ENCODE measurements around the gene SNX24. TPM values are rescaled to one million over a fixed set of nuclear protein-coding genes. Genes with fewer than 3 reads are reported as not detected.
A peak's percentile ranks its signal among the peaks of the same experiment; 100 is the strongest.

SNX24 gene
- total and polyA plus RNA-seq, 4 donors = 6.3 to 10.1 (median 9.1) TPM

DNA sequence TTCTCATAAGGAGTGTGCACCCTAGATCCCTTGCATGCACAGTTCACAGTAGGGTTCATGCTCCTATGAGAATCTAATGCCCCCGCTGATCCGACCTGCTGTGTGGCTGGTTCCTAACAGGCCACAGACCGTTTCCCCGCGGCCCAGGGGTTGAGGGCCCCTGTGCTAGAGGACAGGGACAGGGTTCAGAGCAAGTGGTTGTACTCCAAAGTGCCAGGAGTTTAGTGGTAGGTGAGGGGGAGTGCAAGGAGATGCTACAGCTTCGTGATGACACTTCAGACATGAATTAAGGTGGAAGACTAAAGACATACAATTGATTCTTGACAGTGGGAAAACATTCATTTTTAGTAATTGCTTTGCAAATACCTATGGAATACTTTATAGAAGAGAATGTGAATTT lies 40.5 kb downstream of the SNX24 start:
- Histone ChIP-seq H3K36me3 (ENCODE audit: control insufficient read depth in 4 of 4, insufficient read depth in 3 of 4, low read depth in 1 of 4, low read length in 3 of 4) (no peaks in the 10 kb centered on the region), H3K9me3 (ENCODE audit: control insufficient read depth in 4 of 4, low read length in 3 of 4) (no peaks in the 10 kb centered on the region), H3K4me1 (ENCODE audit: control insufficient read depth in 4 of 4, insufficient read depth in 4 of 4, low read length in 3 of 4) (no peaks in the 10 kb centered on the region), H3K9ac (ENCODE audit: low read depth in 1 of 2, low read length in 2 of 2) (no peak overlapping the region), H3K27ac (ENCODE audit: low read depth in 1 of 2, low read length in 2 of 2) (no peak overlapping the region), H3K27me3 (ENCODE audit: control insufficient read depth in 4 of 4, insufficient read depth in 4 of 4, low read length in 3 of 4) (no peaks in the 10 kb centered on the region), H3K4me3 (ENCODE audit: low read depth in 1 of 3, low read length in 3 of 3) (no peak overlapping the region)
- 95% methylated on average over 6 of the region's 6 CpGs for WGBS
- TF ChIP-seq RAD21 (IDR thresholded peaks at IDR 0.05) = no peak
- TF ChIP-seq, protein P1, sequence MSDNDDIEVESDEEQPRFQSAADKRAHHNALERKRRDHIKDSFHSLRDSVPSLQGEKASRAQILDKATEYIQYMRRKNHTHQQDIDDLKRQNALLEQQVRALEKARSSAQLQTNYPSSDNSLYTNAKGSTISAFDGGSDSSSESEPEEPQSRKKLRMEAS (IDR thresholded peaks at IDR 0.05) = no peak
- DNase-seq (ENCODE audit: low spot score) = no peak

DNA sequence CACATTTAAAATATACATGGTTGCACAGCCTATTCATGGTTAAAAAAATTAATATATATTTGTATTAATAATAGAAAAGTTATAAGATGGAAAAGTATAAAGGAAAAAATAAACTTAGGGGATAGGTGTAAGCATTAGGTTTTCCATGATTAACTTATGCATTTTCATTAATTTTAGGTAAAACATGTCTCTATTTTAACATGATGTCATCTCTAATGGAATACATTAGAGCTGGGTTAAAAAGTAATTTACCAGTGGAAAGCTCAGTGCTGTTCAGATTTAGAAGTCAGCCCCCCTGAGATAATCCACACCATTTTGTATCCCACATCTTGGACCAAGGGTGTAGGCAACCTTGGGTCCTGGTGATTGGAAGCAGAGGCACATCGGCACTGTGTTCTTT lies 49.7 kb downstream of the SNX24 start:
- no peak overlapping the region for H3K27ac ChIP-seq (ENCODE audit: low read depth in 1 of 2, low read length in 2 of 2)
- no peaks in the 10 kb centered on the region for H3K36me3 ChIP-seq (ENCODE audit: control insufficient read depth in 4 of 4, insufficient read depth in 3 of 4, low read depth in 1 of 4, low read length in 3 of 4)
- peaks cover 0 to 2% (median 0%) of the 10 kb centered on the region in 4 donors for H3K4me1 ChIP-seq (ENCODE audit: control insufficient read depth in 4 of 4, insufficient read depth in 4 of 4, low read length in 3 of 4)
- TF ChIP-seq GABPA (IDR thresholded peaks at IDR 0.05 in 1 of 2, conservative IDR thresholded peaks at IDR 0.05 in 1 of 2) = no peak
- TF ChIP-seq RXRA (IDR thresholded peaks at IDR 0.05) = no peak
- TF ChIP-seq FOXA2 (IDR thresholded peaks at IDR 0.05) = no peak
- no peak for TF ChIP-seq YY1 (IDR thresholded peaks at IDR 0.05)
- no peak for TF ChIP-seq FOXA1 (IDR thresholded peaks at IDR 0.05)
- no peak for DNase-seq (ENCODE audit: low spot score)
- H3K4me3 ChIP-seq (ENCODE audit: low read depth in 1 of 3, low read length in 3 of 3) = no peak overlapping the region
- WGBS = 100% methylated on average over 1 of the region's 1 CpG
- no peak overlapping the region for H3K9ac ChIP-seq (ENCODE audit: low read depth in 1 of 2, low read length in 2 of 2)
- H3K27me3 ChIP-seq (ENCODE audit: control insufficient read depth in 4 of 4, insufficient read depth in 4 of 4, low read length in 3 of 4) = no peaks in the 10 kb centered on the region
- no peaks in the 10 kb centered on the region for H3K9me3 ChIP-seq (ENCODE audit: control insufficient read depth in 4 of 4, low read length in 3 of 4)

- no peak for TF ChIP-seq HNF4A (conservative IDR thresholded peaks at IDR 0.05)
- peak; percentile 82 to 85 for TF ChIP-seq RAD21 (IDR thresholded peaks at IDR 0.05)
- TF ChIP-seq, protein P2, sequence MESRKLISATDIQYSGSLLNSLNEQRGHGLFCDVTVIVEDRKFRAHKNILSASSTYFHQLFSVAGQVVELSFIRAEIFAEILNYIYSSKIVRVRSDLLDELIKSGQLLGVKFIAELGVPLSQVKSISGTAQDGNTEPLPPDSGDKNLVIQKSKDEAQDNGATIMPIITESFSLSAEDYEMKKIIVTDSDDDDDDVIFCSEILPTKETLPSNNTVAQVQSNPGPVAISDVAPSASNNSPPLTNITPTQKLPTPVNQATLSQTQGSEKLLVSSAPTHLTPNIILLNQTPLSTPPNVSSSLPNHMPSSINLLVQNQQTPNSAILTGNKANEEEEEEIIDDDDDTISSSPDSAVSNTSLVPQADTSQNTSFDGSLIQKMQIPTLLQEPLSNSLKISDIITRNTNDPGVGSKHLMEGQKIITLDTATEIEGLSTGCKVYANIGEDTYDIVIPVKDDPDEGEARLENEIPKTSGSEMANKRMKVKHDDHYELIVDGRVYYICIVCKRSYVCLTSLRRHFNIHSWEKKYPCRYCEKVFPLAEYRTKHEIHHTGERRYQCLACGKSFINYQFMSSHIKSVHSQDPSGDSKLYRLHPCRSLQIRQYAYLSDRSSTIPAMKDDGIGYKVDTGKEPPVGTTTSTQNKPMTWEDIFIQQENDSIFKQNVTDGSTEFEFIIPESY (IDR thresholded peaks at IDR 0.05) = no peak
- peak; percentile 54 for TF ChIP-seq CTCF (IDR thresholded peaks at IDR 0.05; ENCODE audit: low read depth, low read length, missing input control)
- H3K4me3 ChIP-seq (ENCODE audit: low read depth in 1 of 3, low read length in 3 of 3) = no peak overlapping the region
- H3K9ac ChIP-seq (ENCODE audit: low read depth in 1 of 2, low read length in 2 of 2) = no peak overlapping the region
- peaks cover 0 to under 1% (median 0%) of the 10 kb centered on the region in 4 donors for H3K4me1 ChIP-seq (ENCODE audit: control insufficient read depth in 4 of 4, insufficient read depth in 4 of 4, low read length in 3 of 4)
- 64% methylated on average over 4 of the region's 4 CpGs for WGBS
- H3K9me3 ChIP-seq (ENCODE audit: control insufficient read depth in 4 of 4, low read length in 3 of 4) = no peaks in the 10 kb centered on the region
- H3K36me3 ChIP-seq (ENCODE audit: control insufficient read depth in 4 of 4, insufficient read depth in 3 of 4, low read depth in 1 of 4, low read length in 3 of 4) = no peaks in the 10 kb centered on the region
- H3K27me3 ChIP-seq (ENCODE audit: control insufficient read depth in 4 of 4, insufficient read depth in 4 of 4, low read length in 3 of 4) = no peaks in the 10 kb centered on the region
- DNase-seq (ENCODE audit: low spot score) = no peak
- H3K27ac ChIP-seq (ENCODE audit: low read depth in 1 of 2, low read length in 2 of 2) = no peak overlapping the region
Measured at GRCh38 chr5:122896598-122897282, 51.3 kb downstream of the SNX24 start.
